K562 (cell line): ENCODE measurements around the gene MIDN. TPM values are rescaled to one million over a fixed set of nuclear protein-coding genes. Genes with fewer than 3 reads are reported as not detected.

Experiments
- CBX5 ChIP-seq: IDR thresholded peaks from 2 replicates; pipeline ENCODE4 v1.6.1; 2014; ENCODE audit warnings: low read depth, borderline replicate concordance
- CHCHD3 ChIP-seq: fragments of 250-450 bp; sonication (Bioruptor Pico); IDR thresholded peaks from 2 replicates; pipeline ENCODE4 v2.1.2; 2022; ENCODE audit warnings: mild to moderate bottlenecking
- CREBBP ChIP-seq: IDR thresholded peaks from one replicate; pipeline ENCODE4 v1.6.1; 2012; ENCODE audit warnings: low read depth, mild to moderate bottlenecking, control low read depth, inconsistent platforms, low read length
- CTBP1 ChIP-seq: fragments of 450-650 bp; IDR thresholded peaks from 2 replicates; pipeline ENCODE4 v1.6.1; 2016; ENCODE audit warnings: borderline replicate concordance
- DLX4 ChIP-seq: fragments of 250-450 bp; sonication (Bioruptor Pico); IDR thresholded peaks from 2 replicates; pipeline ENCODE4 v1.6.1; 2021; ENCODE audit warnings: mild to moderate bottlenecking
- E2F5 ChIP-seq: sonication (generic); formaldehyde crosslinking; IDR thresholded peaks from 2 replicates; pipeline ENCODE4 v1.8.0; 2022; ENCODE audit warnings: mild to moderate bottlenecking, missing genetic modification reagents
- GATAD2A ChIP-seq: fragments of 450-650 bp; IDR thresholded peaks from 2 replicates; pipeline ENCODE4 v1.6.1; 2017
- HBP1 ChIP-seq: fragments of 450-650 bp; formaldehyde crosslinking; IDR thresholded peaks from 2 replicates; pipeline ENCODE4 v1.4.0; 2022; ENCODE audit warnings: missing genetic modification characterization
- HDAC6 ChIP-seq: IDR thresholded peaks from 2 replicates; pipeline ENCODE4 v1.6.1; 2012; ENCODE audit warnings: low read depth, mild to moderate bottlenecking, control low read depth, inconsistent platforms, low read length, moderate library complexity
- KHSRP ChIP-seq: fragments of 450-650 bp; IDR thresholded peaks from 2 replicates; pipeline ENCODE4 v1.6.1; 2017
- PCBP1 ChIP-seq: fragments of 200-400 bp; formaldehyde crosslinking; IDR thresholded peaks from 2 replicates; pipeline ENCODE4 v1.6.1; 2018; ENCODE audit warnings: mild to moderate bottlenecking, low read depth, low read length; ENCODE audit not compliant: poor library complexity, severe bottlenecking
- PTRF ChIP-seq: fragments of 450-650 bp; IDR thresholded peaks from 2 replicates; pipeline ENCODE4 v1.6.1; 2016; ENCODE audit warnings: mild to moderate bottlenecking, missing genetic modification characterization, missing compliant biosample characterization
- RBM14 ChIP-seq: fragments of 200-400 bp; formaldehyde crosslinking; IDR thresholded peaks from 2 replicates; pipeline ENCODE4 v1.6.1; 2018; ENCODE audit warnings: low read depth, mild to moderate bottlenecking, low read length, moderate library complexity, borderline replicate concordance; ENCODE audit not compliant: insufficient read depth
- RERE ChIP-seq: sonication (generic); formaldehyde crosslinking; IDR thresholded peaks from 2 replicates; pipeline ENCODE4 v1.8.0; 2023; ENCODE audit warnings: missing genetic modification reagents, mild to moderate bottlenecking, borderline replicate concordance
- SIN3A ChIP-seq, 2 experiments: fragments of 150-350 bp in 1 of 2; IDR thresholded peaks; 2 replicates each; pipeline ENCODE4 v1.6.1; 2011 to 2016; ENCODE audit warnings: borderline replicate concordance in 2 of 2, low read depth in 2 of 2, low read length in 2 of 2, mild to moderate bottlenecking in 2 of 2, moderate library complexity in 2 of 2; ENCODE audit not compliant: control insufficient read depth in 1 of 2
- WHSC1 ChIP-seq: IDR thresholded peaks from one replicate; pipeline ENCODE4 v1.6.1; 2012; ENCODE audit warnings: low read length, control low read depth, inconsistent platforms
- ZNF146 ChIP-seq: IDR thresholded peaks from one replicate; pipeline ENCODE4 v1.6.1; 2018; ENCODE audit warnings: missing compliant biosample characterization; ENCODE audit not compliant: unreplicated experiment
- ZNF384 ChIP-seq: IDR thresholded peaks from 2 replicates; pipeline ENCODE4 v1.6.1; 2012; ENCODE audit warnings: low read depth, low read length, improper control_type of control experiment
- polyA plus RNA-seq, 8 experiments: library from polyadenylated mRNA; depleted of rRNA in 4 of 8; stranded (reverse) in 5 of 8; unstranded in 3 of 8; fragments of >200 nt; fragmentation: Nextera tagmentation in 2 of 8; fragmentation: Illumina TruSeq in 1 of 8; extraction: Ambion mirVana in 2 of 8; extraction: Trizol in 1 of 8; gene quantifications; 2 replicates each; pipeline versions ENCODE4 v1.2.1 to v1.2.3, GENCODE V29; 2011 to 2014; ENCODE audit warnings: inconsistent platforms in 1 of 8, missing spikeins in 1 of 8
- total RNA-seq, 7 experiments: library from RNA; depleted of rRNA in 6 of 7; stranded (reverse); fragments of >200 nt in 6 of 7; fragmentation: Illumina TruSeq in 2 of 7; extraction: Trizol in 2 of 7; gene quantifications; 2 replicates each; pipeline versions ENCODE4 v1.2.1 to v1.2.3, GENCODE V29; 2011 to 2021; ENCODE audit warnings: low replicate concordance in 1 of 7

MIDN gene
- total and polyA plus RNA-seq, 9 of the 15 experiments (the other 6 are each of a cell fraction or from before 2014, with no cell fraction given) = 0.17 to 120 (median 10.1) TPM

GRCh38 chr19:1275260-1275975, 27.0 kb downstream of the MIDN start, which contains the start of gene FAM174C (continued):
- TF ChIP-seq HBP1 (CRISPR knock-in tag) = no peak
- TF ChIP-seq ZNF384 = no peak
- no peak for TF ChIP-seq PTRF (tag)
- TF ChIP-seq HDAC6 = no peak
- no peak for TF ChIP-seq PCBP1
- TF ChIP-seq KHSRP = no peak
- TF ChIP-seq GATAD2A = no peak
- no peak for TF ChIP-seq CREBBP
- no peak for TF ChIP-seq ZNF146
- 0 out of 2 replicates have a peak, but pooled peaks have one; percentile 8 for TF ChIP-seq CHCHD3 (CRISPR knock-in tag)
- TF ChIP-seq CTBP1 = peak; percentile 95
- TF ChIP-seq DLX4 (CRISPR knock-in tag) = no peak
- no peak for TF ChIP-seq WHSC1
- no peak for TF ChIP-seq RBM14
- no peak for TF ChIP-seq CBX5
- no peak for TF ChIP-seq E2F5 (CRISPR knock-in tag)
- no peak; the same call in 1 of the 2 replicates for TF ChIP-seq RERE (CRISPR knock-in tag)
- TF ChIP-seq SIN3A (IDR thresholded peaks at IDR 0.05; ENCODE audit: borderline replicate concordance in 2 of 2, control insufficient read depth in 1 of 2, low read depth in 2 of 2, low read length in 2 of 2) = peak; percentile 54 to 92; a peak in 2 of 4 replicates
